H1 (cell line): ENCODE data around the gene SON. TPM values are rescaled to one million over a fixed set of nuclear protein-coding genes. Genes with fewer than 3 reads are reported as not detected.

Experiments
- CTCF ChIA-PET: fragments of 300-600 bp; sonication (Branson Sonifier 250); formaldehyde crosslinking; loops from one replicate; lab custom pipeline; 2021; ENCODE audit not compliant: partially characterized antibody; lab: Charles Lee
- POLR2A ChIA-PET: fragments of 300-600 bp; sonication (Branson Sonifier 250); formaldehyde crosslinking; loops from one replicate; lab custom pipeline; 2021; ENCODE audit warnings: inconsistent platforms; ENCODE audit not compliant: partially characterized antibody; lab: Charles Lee
- DNase-seq, 2 experiments: peaks; one replicate each; pipeline versions ENCODE4 v3.0.0 to v3.0.0-alpha.2; 2010 to 2022; ENCODE audit warnings: low spot score in 2 of 2, low read depth in 1 of 2, mixed read lengths in 1 of 2
- FAIRE-seq: peaks from 2 replicates; lab custom pipeline; 2011; peaks lifted over from hg19 to GRCh38; lab: Jason Lieb, UNC
- H2AFZ ChIP-seq: 2 replicates; pipeline ENCODE4 v1.8.1; 2012; ENCODE audit warnings: low read length, inconsistent platforms
- H2AK5ac ChIP-seq: 2 replicates; pipeline ENCODE4 v1.6.1; 2013; ENCODE audit warnings: low read depth, low read length
- H2BK120ac ChIP-seq: replicated peaks from 2 replicates; pipeline ENCODE3; 2013; ENCODE audit warnings: low read depth, low read length, inconsistent platforms
- H2BK12ac ChIP-seq: 2 replicates; pipeline ENCODE4 v1.6.1; 2013; ENCODE audit warnings: low read depth, low read length
- H2BK15ac ChIP-seq: 2 replicates; pipeline ENCODE4 v1.6.1; 2013; ENCODE audit warnings: low read length
- H2BK20ac ChIP-seq: 2 replicates; pipeline ENCODE4 v1.6.1; 2013; ENCODE audit warnings: low read length
- H2BK5ac ChIP-seq: 2 replicates; pipeline ENCODE4 v1.6.1; 2013; ENCODE audit warnings: low read depth, low read length
- H3K14ac ChIP-seq: 2 replicates; pipeline ENCODE4 v1.6.1; 2013; ENCODE audit warnings: inconsistent platforms; ENCODE audit not compliant: insufficient read length
- H3K18ac ChIP-seq: 2 replicates; pipeline ENCODE4 v1.6.1; 2013; ENCODE audit warnings: low read length; ENCODE audit errors: extremely low read depth
- H3K23ac ChIP-seq: 2 replicates; pipeline ENCODE4 v1.6.1; 2013; ENCODE audit warnings: inconsistent platforms; ENCODE audit not compliant: insufficient read length
- H3K23me2 ChIP-seq: 2 replicates; pipeline ENCODE4 v1.6.1; 2013; ENCODE audit warnings: low read depth, low read length
- H3K27ac ChIP-seq: 2 replicates; pipeline ENCODE4 v1.6.1; 2011; ENCODE audit warnings: low read depth, low read length, inconsistent platforms
- H3K27me3 ChIP-seq, 4 experiments: replicated peaks in 1 of 4; 1 replicate in 1 of 4; 2 replicates in 3 of 4; pipeline versions ENCODE4 v1.6.1 to v1.8.1; 2011 to 2013; ENCODE audit warnings: low read length in 3 of 4, mild to moderate bottlenecking in 3 of 4, inconsistent platforms in 2 of 4, mixed read lengths in 2 of 4, moderate library complexity in 1 of 4; ENCODE audit not compliant: control insufficient read depth in 3 of 4, insufficient read depth in 3 of 4; ENCODE audit errors: extremely low read depth in 1 of 4
- H3K36me3 ChIP-seq, 4 experiments: 2 replicates each; pipeline versions ENCODE4 v1.6.1 to v1.8.1; 2011 to 2013; ENCODE audit warnings: mild to moderate bottlenecking in 4 of 4, low read length in 3 of 4, moderate library complexity in 2 of 4, control low read depth in 1 of 4, inconsistent platforms in 1 of 4; ENCODE audit not compliant: insufficient read depth in 4 of 4, control insufficient read depth in 2 of 4
- H3K4ac ChIP-seq: replicated peaks from 2 replicates; pipeline ENCODE3; 2013; ENCODE audit warnings: low read length, low read depth, mixed read lengths, inconsistent platforms; ENCODE audit not compliant: insufficient read length
- H3K4me1 ChIP-seq, 4 experiments: replicated peaks in 1 of 4; 1 replicate in 1 of 4; 2 replicates in 3 of 4; pipeline versions ENCODE4 v1.6.1 to v1.8.1; 2011 to 2013; ENCODE audit warnings: low read length in 3 of 4, inconsistent platforms in 2 of 4, mixed read lengths in 1 of 4; ENCODE audit not compliant: insufficient read depth in 4 of 4, control insufficient read depth in 3 of 4
- H3K4me2 ChIP-seq, 2 experiments: 2 replicates each; pipeline versions ENCODE4 v1.6.1 to v1.8.1; 2011 to 2013; ENCODE audit warnings: low read depth in 2 of 2, low read length in 2 of 2, control low read depth in 1 of 2, inconsistent platforms in 1 of 2, mild to moderate bottlenecking in 1 of 2; ENCODE audit not compliant: insufficient read depth in 1 of 2
- H3K4me3 ChIP-seq, 4 experiments: fragments of 200-600, 300-600 bp in 1 of 4; sonication (generic), shearing (Covaris generic), sonication (Bioruptor Twin) in 1 of 4; 2 replicates each; pipeline versions ENCODE4 v1.5.1 to v1.8.1; 2011 to 2016; ENCODE audit warnings: low read length in 4 of 4, low read depth in 3 of 4, control low read depth in 2 of 4, inconsistent platforms in 2 of 4, mild to moderate bottlenecking in 2 of 4, mixed read lengths in 1 of 4, moderate library complexity in 1 of 4; ENCODE audit not compliant: insufficient read depth in 2 of 4; ENCODE audit errors: extremely low read depth in 1 of 4
- H3K56ac ChIP-seq: replicated peaks from 2 replicates; pipeline ENCODE3; 2013; ENCODE audit warnings: low read depth, mild to moderate bottlenecking, mixed read lengths, low read length, inconsistent platforms; ENCODE audit not compliant: insufficient read length
- H3K79me1 ChIP-seq: 2 replicates; pipeline ENCODE4 v1.6.1; 2013; ENCODE audit warnings: low read depth, low read length, control low read depth
- H3K79me2 ChIP-seq, 2 experiments: 2 replicates each; pipeline versions ENCODE4 v1.6.1 to v1.8.1; 2012 to 2013; ENCODE audit warnings: low read length in 2 of 2, mild to moderate bottlenecking in 2 of 2, inconsistent platforms in 1 of 2; ENCODE audit not compliant: insufficient read depth in 2 of 2, control insufficient read depth in 1 of 2
- H3K9ac ChIP-seq, 4 experiments: replicated peaks in 1 of 4; 1 replicate in 1 of 4; 2 replicates in 3 of 4; pipeline versions ENCODE4 v1.6.1 to v1.8.1; 2011 to 2013; ENCODE audit warnings: low read depth in 3 of 4, low read length in 3 of 4, control low read depth in 2 of 4, mild to moderate bottlenecking in 2 of 4, moderate library complexity in 2 of 4, inconsistent platforms in 1 of 4; ENCODE audit errors: extremely low read depth in 1 of 4
- H3K9me3 ChIP-seq, 2 experiments: 2 replicates each; pipeline versions ENCODE4 v1.6.1 to v1.8.1; 2012 to 2013; ENCODE audit warnings: mild to moderate bottlenecking in 2 of 2, moderate library complexity in 2 of 2, control low read depth in 1 of 2, inconsistent platforms in 1 of 2, low read depth in 1 of 2, low read length in 1 of 2, mixed read lengths in 1 of 2; ENCODE audit not compliant: insufficient read depth in 2 of 2
- H4K20me1 ChIP-seq, 2 experiments: replicated peaks in 1 of 2; 2 replicates each; pipeline versions ENCODE3 to v1.8.1; 2011 to 2013; ENCODE audit warnings: inconsistent platforms in 2 of 2, low read length in 2 of 2, mild to moderate bottlenecking in 1 of 2; ENCODE audit not compliant: insufficient read depth in 2 of 2, control insufficient read depth in 1 of 2
- H4K5ac ChIP-seq: 2 replicates; pipeline ENCODE4 v1.6.1; 2013; ENCODE audit warnings: low read length, low read depth, mixed read lengths, inconsistent platforms; ENCODE audit not compliant: insufficient read length
- H4K8ac ChIP-seq: 2 replicates; pipeline ENCODE4 v1.8.0; 2013; ENCODE audit warnings: mild to moderate bottlenecking, moderate library complexity, low read length, inconsistent platforms; ENCODE audit not compliant: insufficient read depth; ENCODE audit errors: extremely low read depth
- H4K91ac ChIP-seq: replicated peaks from 2 replicates; pipeline ENCODE3; 2013; ENCODE audit warnings: low read length, mixed read lengths, inconsistent platforms; ENCODE audit not compliant: insufficient read length
- CEBPB ChIP-seq: IDR thresholded peaks from 2 replicates; pipeline ENCODE4 v1.6.1; 2012; ENCODE audit warnings: low read depth, low read length
- CREB1 ChIP-seq: IDR thresholded peaks from 2 replicates; pipeline ENCODE4 v1.6.1; 2012; ENCODE audit warnings: inconsistent platforms
- EGR1 ChIP-seq: IDR thresholded peaks from 2 replicates; pipeline ENCODE4 v1.6.1; 2011; ENCODE audit warnings: low read depth, low read length, borderline replicate concordance
- HDAC6 ChIP-seq: IDR thresholded peaks from one replicate; pipeline ENCODE4 v1.7.1; 2012; ENCODE audit warnings: low read depth, mild to moderate bottlenecking, inconsistent platforms, low read length, moderate library complexity
- JUND ChIP-seq: IDR thresholded peaks from 2 replicates; pipeline ENCODE4 v1.6.1; 2011; ENCODE audit warnings: mild to moderate bottlenecking, improper control_type of control experiment, low read length
- KDM1A ChIP-seq: fragments of 200-600, 300-600 bp; sonication (generic); IDR thresholded peaks from 2 replicates; pipeline ENCODE4 v1.7.1; 2016; ENCODE audit warnings: mild to moderate bottlenecking, low read length, borderline replicate concordance
- NRF1 ChIP-seq: IDR thresholded peaks from 2 replicates; pipeline ENCODE4 v1.6.1; 2011; ENCODE audit warnings: mild to moderate bottlenecking, low read depth, low read length, improper control_type of control experiment
- PHF8 ChIP-seq: fragments of 200-600 bp; sonication (generic); conservative IDR thresholded peaks from 2 replicates; pipeline ENCODE4 v1.7.1; 2012; ENCODE audit warnings: low read depth, mild to moderate bottlenecking, inconsistent platforms, low read length, moderate library complexity
- RAD21 ChIP-seq, 2 experiments: IDR thresholded peaks in 1 of 2; conservative IDR thresholded peaks in 1 of 2; 2 replicates each; pipeline ENCODE4 v1.6.1; 2011; ENCODE audit warnings: low read depth in 2 of 2, low read length in 2 of 2, improper control_type of control experiment in 1 of 2, inconsistent platforms in 1 of 2, mild to moderate bottlenecking in 1 of 2, moderate library complexity in 1 of 2
- TAF1 ChIP-seq: IDR thresholded peaks from 2 replicates; pipeline ENCODE4 v1.6.1; 2011; ENCODE audit warnings: mild to moderate bottlenecking, low read depth, low read length
- TEAD4 ChIP-seq: IDR thresholded peaks from 2 replicates; pipeline ENCODE4 v1.6.1; 2012; ENCODE audit warnings: low read depth, low read length, inconsistent platforms, mixed read lengths
- ZNF274 ChIP-seq: IDR thresholded peaks from 2 replicates; pipeline ENCODE4 v1.7.0; 2012; ENCODE audit warnings: low read length, borderline replicate concordance; ENCODE audit errors: extremely low read depth
- WGBS, 2 experiments: shearing (Covaris generic) in 1 of 2; methylation state at CpG; one replicate each; pipeline versions ENCODE4 v1.1.6 to v1.1.7; 2013 to 2015; ENCODE audit warnings: low lambda C conversion rate in 2 of 2, mixed read lengths in 2 of 2, inconsistent platforms in 1 of 2, low coverage in 1 of 2, missing lambda C conversion rate in 1 of 2; ENCODE audit not compliant: insufficient replicate concordance in 2 of 2, insufficient coverage in 1 of 2, insufficient read length in 1 of 2; ENCODE audit errors: extremely low coverage in 1 of 2, missing lambda C conversion rate in 1 of 2; 5-methylcytosine and 5-hydroxymethylcytosine counted together
- polyA plus RNA-seq, 7 experiments: library from polyadenylated mRNA; depleted of rRNA in 3 of 7; stranded (reverse) in 5 of 7; unstranded in 2 of 7; fragments of >200 nt in 5 of 7; fragments of 200-250 nt in 2 of 7; gene quantifications; 1 replicate in 5 of 7; 2 replicates in 1 of 7; 4 replicates in 1 of 7; pipeline versions ENCODE4 v1.2.1 to v1.2.3, GENCODE V29; 2011 to 2013; ENCODE audit warnings: missing spikeins in 2 of 7, mixed read lengths in 2 of 7
- total RNA-seq: library from RNA; stranded (reverse); fragmentation: NEBNext Ultra II Directional; extraction: Animal tissue kit (Norgen Biotek cat#: 25700); gene quantifications from 2 replicates; pipeline ENCODE4 v1.2.1, GENCODE V29; 2021
- TF ChIP-seq, protein P1 (sequence below): IDR thresholded peaks from 2 replicates; pipeline ENCODE4 v1.6.1; 2012; ENCODE audit warnings: inconsistent platforms
- TF ChIP-seq, protein P2 (sequence below): IDR thresholded peaks from 2 replicates; pipeline ENCODE4 v1.6.1; 2011; ENCODE audit warnings: low read depth, mild to moderate bottlenecking, low read length; ENCODE audit not compliant: insufficient read depth

SON gene
- total and polyA plus RNA-seq, 2 of the 8 experiments (the other 6 are each of a cell fraction or from before 2014, with no cell fraction given) = 122 to 274 TPM

DNA sequence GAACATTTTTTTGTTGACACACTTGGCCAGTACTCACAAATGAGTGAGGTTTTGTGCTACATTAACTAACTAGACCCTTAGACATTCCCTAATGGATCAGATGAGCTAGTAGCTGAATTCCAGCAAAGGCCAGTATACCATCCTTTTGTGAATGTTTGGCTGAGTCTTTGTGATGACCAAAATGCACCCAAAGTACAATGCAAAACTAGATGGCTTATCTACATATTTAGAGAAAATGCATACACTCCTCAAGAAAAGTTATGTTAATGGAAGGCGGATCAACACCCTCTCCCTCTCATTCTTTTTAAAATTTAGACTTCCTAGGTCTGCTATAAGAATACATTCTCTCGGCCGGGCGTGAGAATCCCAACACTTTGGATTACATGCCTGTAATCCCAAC is 31.2 kb upstream of the SON start:
- Histone ChIP-seq H4K8ac (no peak overlapping the region), H3K79me2 (no peaks in the 10 kb centered on the region), H2BK15ac (no peak overlapping the region), H3K9me3 (no peaks in the 10 kb centered on the region), H3K4me2 (no peak overlapping the region), H3K23me2 (no peaks in the 10 kb centered on the region), H4K5ac (no peak overlapping the region), H3K18ac (no peak overlapping the region), H3K14ac (no peak overlapping the region), H2BK5ac (no peak overlapping the region), H2AFZ (no peak overlapping the region), H2AK5ac (no peak overlapping the region), H3K27ac (no peak overlapping the region), H3K27me3 (no peaks in the 10 kb centered on the region), H4K91ac (no peak overlapping the region), H3K36me3 (peaks cover 10 to 96% (median 65%) of the 10 kb centered on the region in 4 experiments), H2BK12ac (no peak overlapping the region), H3K56ac (no peak overlapping the region), H4K20me1 (peaks cover 0 to 5% of the 10 kb centered on the region in 2 experiments), H2BK20ac (no peak overlapping the region), H3K23ac (no peak overlapping the region), H3K9ac (no peak overlapping the region), H3K4me1 (no peaks in the 10 kb centered on the region), H2BK120ac (no peak overlapping the region), H3K79me1 (no peaks in the 10 kb centered on the region), H3K4ac (no peak overlapping the region), H3K4me3 (no peak overlapping the region)
- DNase-seq = no peak
- 93% methylated on average over 4 of the region's 4 CpGs; no CpG with 5 or more reads in 1 of the 2 experiments for WGBS, 2 experiments
- CTCF ChIA-PET = interaction anchor here (0.6 kb wide), 1 partner anchor 37 kb away, joined by 3 read pairs; no protein-coding TSS in a partner anchor
- no peak for FAIRE-seq
- POLR2A ChIA-PET = interaction anchor here (1.2 to 4.9 kb wide), 3 partner anchors 13 to 56 kb away, joined by 3 to 23 read pairs (median 3); partner anchors contain the start of gene GART
- TF ChIP-seq CREB1 (no peak), ZNF274 (no peak), CEBPB (no peak), KDM1A (no peak), RAD21 (IDR thresholded peaks at IDR 0.05 in 1 of 2, conservative IDR thresholded peaks at IDR 0.05 in 1 of 2; ENCODE audit: low read depth in 2 of 2, low read length in 2 of 2) (no peak), HDAC6 (no peak), JUND (no peak), TAF1 (no peak), NRF1 (no peak), EGR1 (no peak), PHF8 (no peak), TEAD4 (no peak)
- TF ChIP-seq, protein P1, sequence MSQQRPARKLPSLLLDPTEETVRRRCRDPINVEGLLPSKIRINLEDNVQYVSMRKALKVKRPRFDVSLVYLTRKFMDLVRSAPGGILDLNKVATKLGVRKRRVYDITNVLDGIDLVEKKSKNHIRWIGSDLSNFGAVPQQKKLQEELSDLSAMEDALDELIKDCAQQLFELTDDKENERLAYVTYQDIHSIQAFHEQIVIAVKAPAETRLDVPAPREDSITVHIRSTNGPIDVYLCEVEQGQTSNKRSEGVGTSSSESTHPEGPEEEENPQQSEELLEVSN = no peak
- TF ChIP-seq, protein P2, sequence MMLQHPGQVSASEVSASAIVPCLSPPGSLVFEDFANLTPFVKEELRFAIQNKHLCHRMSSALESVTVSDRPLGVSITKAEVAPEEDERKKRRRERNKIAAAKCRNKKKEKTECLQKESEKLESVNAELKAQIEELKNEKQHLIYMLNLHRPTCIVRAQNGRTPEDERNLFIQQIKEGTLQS = no peak
